Measurements from ENCODE around the gene ABCA2.

GRCh38 chr9:136983656-136984314, 44.3 kb downstream of the ABCA2 start:
- TF ChIP-seq ZFX (IDR thresholded peaks at IDR 0.05) (no peak), CTCF (IDR thresholded peaks at IDR 0.05 in 2 of 3, conservative IDR thresholded peaks at IDR 0.05 in 1 of 3; ENCODE audit: borderline replicate concordance in 1 of 3, insufficient read depth in 1 of 3, low read depth in 2 of 3, low read length in 2 of 3) (no peak), ZBTB33 (IDR thresholded peaks at IDR 0.05; ENCODE audit: extremely low read depth, insufficient replicate concordance, low read length) (no peak), SIN3A (IDR thresholded peaks at IDR 0.05; ENCODE audit: low read depth) (no peak), TCF7L2 (IDR thresholded peaks at IDR 0.05; ENCODE audit: borderline replicate concordance, extremely low read depth, insufficient read depth, insufficient read length) (no peak), POLR2A (IDR thresholded peaks at IDR 0.05; ENCODE audit: borderline replicate concordance, extremely low read depth, insufficient read depth, insufficient read length) (no peak), EZH2phosphoT487 (IDR thresholded peaks at IDR 0.05; ENCODE audit: borderline replicate concordance) (no peak), REST (IDR thresholded peaks at IDR 0.05; ENCODE audit: low read depth) (no peak), POLR2AphosphoS5 (IDR thresholded peaks at IDR 0.05; ENCODE audit: low read depth, low read length) (no peak), YY1 (IDR thresholded peaks at IDR 0.05; ENCODE audit: extremely low read depth, insufficient replicate concordance, low read depth, low read length) (no peak), RAD21 (IDR thresholded peaks at IDR 0.05; ENCODE audit: low read depth) (no peak), MAX (IDR thresholded peaks at IDR 0.05) (no peak), JUND (IDR thresholded peaks at IDR 0.05) (no peak), CEBPB (IDR thresholded peaks at IDR 0.05; ENCODE audit: low read depth) (no peak)

Data from HCT116 (cell line).